OCI-LY1 (cell line): ENCODE results near the gene PLXNA2.

Experiments used
- H2AFZ ChIP-seq: fragments of 200-600 bp; sonication (generic), shearing (Covaris generic); 2 replicates; pipeline ENCODE4 v1.6.0; 2014; ENCODE audit warnings: antibody characterized with exemption, mild to moderate bottlenecking, low read length
- H3F3A ChIP-seq: fragments of 200-600 bp; sonication (generic), shearing (Covaris generic); 2 replicates; pipeline ENCODE4 v1.6.0; 2014; ENCODE audit warnings: mild to moderate bottlenecking, antibody characterized with exemption, low read length, moderate library complexity; ENCODE audit not compliant: insufficient read depth
- H3K27ac ChIP-seq: fragments of 200-600 bp; sonication (generic); 2 replicates; pipeline ENCODE4 v1.5.1; 2014; ENCODE audit warnings: low read length, mixed run types, mild to moderate bottlenecking, low read depth; ENCODE audit not compliant: poor library complexity, severe bottlenecking
- H3K27me3 ChIP-seq: fragments of 200-600 bp; sonication (generic); 2 replicates; pipeline ENCODE4 v1.6.0; 2014; ENCODE audit warnings: antibody characterized with exemption, mild to moderate bottlenecking, low read length, moderate library complexity; ENCODE audit not compliant: insufficient read depth
- H3K36me3 ChIP-seq: fragments of 200-600 bp; sonication (generic); 2 replicates; pipeline ENCODE4 v1.6.1; 2014; ENCODE audit warnings: mild to moderate bottlenecking, antibody characterized with exemption, low read length, moderate library complexity, mixed read lengths; ENCODE audit not compliant: insufficient read depth
- H3K4me1 ChIP-seq: fragments of 200-600 bp; sonication (generic); 2 replicates; pipeline ENCODE4 v1.5.1; 2014; ENCODE audit warnings: mild to moderate bottlenecking, low read length, moderate library complexity; ENCODE audit not compliant: insufficient read depth, severe bottlenecking
- H3K4me2 ChIP-seq: fragments of 200-600 bp; sonication (generic), shearing (Covaris generic); 2 replicates; pipeline ENCODE4 v1.6.1; 2014; ENCODE audit warnings: low read length
- H3K4me3 ChIP-seq: fragments of 200-600 bp; sonication (generic); 2 replicates; pipeline ENCODE4 v1.5.1; 2014; ENCODE audit warnings: low read length, low read depth, mild to moderate bottlenecking, mixed read lengths; ENCODE audit not compliant: poor library complexity, severe bottlenecking
- H3K79me2 ChIP-seq: fragments of 200-600 bp; shearing (Covaris generic); 2 replicates; pipeline ENCODE4 v1.6.1; 2016; ENCODE audit warnings: mixed run types, low read length, mixed read lengths; ENCODE audit not compliant: insufficient read depth
- H3K9ac ChIP-seq: fragments of 200-600 bp; sonication (generic), shearing (Covaris generic); 2 replicates; pipeline ENCODE4 v1.6.1; 2014; ENCODE audit warnings: mild to moderate bottlenecking, low read length, mixed read lengths
- H3K9me2 ChIP-seq: fragments of 200-600 bp; sonication (generic), shearing (Covaris generic); 2 replicates; pipeline ENCODE4 v1.6.1; 2014; ENCODE audit warnings: low read depth, mild to moderate bottlenecking, low read length, mixed read lengths
- H3K9me3 ChIP-seq: fragments of 200-600 bp; shearing (Covaris generic); 2 replicates; pipeline ENCODE4 v1.6.1; 2014; ENCODE audit warnings: low read length, mixed read lengths
- H4K20me1 ChIP-seq: fragments of 200-600 bp; sonication (generic), shearing (Covaris generic); 2 replicates; pipeline ENCODE4 v1.6.0; 2016; ENCODE audit warnings: mild to moderate bottlenecking, low read length; ENCODE audit not compliant: insufficient read depth
- EZH2 ChIP-seq: fragments of 200-600 bp; sonication (generic), shearing (Covaris generic); IDR thresholded peaks from 2 replicates; pipeline ENCODE4 v1.8.0; 2017; ENCODE audit warnings: borderline replicate concordance, mixed run types, mild to moderate bottlenecking, antibody characterized with exemption, low read length, moderate library complexity, mixed read lengths
- TF ChIP-seq, protein P1 (sequence below): fragments of 200-600 bp; sonication (generic), shearing (Covaris generic); IDR thresholded peaks from 2 replicates; pipeline ENCODE4 v1.5.1; 2017; ENCODE audit warnings: mild to moderate bottlenecking, antibody characterized with exemption, low read length, moderate library complexity, mixed read lengths

Gene PLXNA2

DNA sequence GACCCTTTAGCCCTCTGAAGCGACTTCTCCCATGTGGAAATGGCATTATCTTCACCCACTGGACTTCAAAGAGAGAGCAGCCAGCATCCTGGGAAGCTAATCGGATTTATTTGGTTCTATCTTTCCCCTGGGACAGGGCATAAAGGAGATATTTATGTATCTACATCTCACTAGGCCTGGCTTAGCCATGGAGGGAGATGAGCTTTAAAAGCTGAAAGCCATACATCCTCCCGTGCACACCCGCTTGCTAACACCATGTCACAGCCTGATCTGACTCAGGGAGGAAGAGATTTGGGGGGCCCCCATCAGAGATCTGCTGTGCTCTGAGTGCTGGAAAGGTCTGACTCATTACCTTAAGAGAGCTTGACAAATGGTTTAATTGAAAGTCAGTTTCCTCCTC, 155.9 kb downstream of the PLXNA2 start:
- Histone ChIP-seq H3F3A (no peaks in the 10 kb centered on the region), H3K4me1 (no peaks in the 10 kb centered on the region), H3K4me3 (no peak overlapping the region), H4K20me1 (no peaks in the 10 kb centered on the region), H2AFZ (no peak overlapping the region), H3K36me3 (no peaks in the 10 kb centered on the region), H3K79me2 (no peaks in the 10 kb centered on the region), H3K9me3 (no peaks in the 10 kb centered on the region), H3K27me3 (0 out of 2 replicates have a peak, but pooled peaks cover 6% of the 10 kb centered on the region), H3K27ac (no peak overlapping the region), H3K9me2 (no peaks in the 10 kb centered on the region), H3K4me2 (no peak overlapping the region), H3K9ac (no peak overlapping the region)
- TF ChIP-seq, protein P1, sequence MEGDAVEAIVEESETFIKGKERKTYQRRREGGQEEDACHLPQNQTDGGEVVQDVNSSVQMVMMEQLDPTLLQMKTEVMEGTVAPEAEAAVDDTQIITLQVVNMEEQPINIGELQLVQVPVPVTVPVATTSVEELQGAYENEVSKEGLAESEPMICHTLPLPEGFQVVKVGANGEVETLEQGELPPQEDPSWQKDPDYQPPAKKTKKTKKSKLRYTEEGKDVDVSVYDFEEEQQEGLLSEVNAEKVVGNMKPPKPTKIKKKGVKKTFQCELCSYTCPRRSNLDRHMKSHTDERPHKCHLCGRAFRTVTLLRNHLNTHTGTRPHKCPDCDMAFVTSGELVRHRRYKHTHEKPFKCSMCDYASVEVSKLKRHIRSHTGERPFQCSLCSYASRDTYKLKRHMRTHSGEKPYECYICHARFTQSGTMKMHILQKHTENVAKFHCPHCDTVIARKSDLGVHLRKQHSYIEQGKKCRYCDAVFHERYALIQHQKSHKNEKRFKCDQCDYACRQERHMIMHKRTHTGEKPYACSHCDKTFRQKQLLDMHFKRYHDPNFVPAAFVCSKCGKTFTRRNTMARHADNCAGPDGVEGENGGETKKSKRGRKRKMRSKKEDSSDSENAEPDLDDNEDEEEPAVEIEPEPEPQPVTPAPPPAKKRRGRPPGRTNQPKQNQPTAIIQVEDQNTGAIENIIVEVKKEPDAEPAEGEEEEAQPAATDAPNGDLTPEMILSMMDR: no peak
- TF ChIP-seq EZH2: no peak

DNA sequence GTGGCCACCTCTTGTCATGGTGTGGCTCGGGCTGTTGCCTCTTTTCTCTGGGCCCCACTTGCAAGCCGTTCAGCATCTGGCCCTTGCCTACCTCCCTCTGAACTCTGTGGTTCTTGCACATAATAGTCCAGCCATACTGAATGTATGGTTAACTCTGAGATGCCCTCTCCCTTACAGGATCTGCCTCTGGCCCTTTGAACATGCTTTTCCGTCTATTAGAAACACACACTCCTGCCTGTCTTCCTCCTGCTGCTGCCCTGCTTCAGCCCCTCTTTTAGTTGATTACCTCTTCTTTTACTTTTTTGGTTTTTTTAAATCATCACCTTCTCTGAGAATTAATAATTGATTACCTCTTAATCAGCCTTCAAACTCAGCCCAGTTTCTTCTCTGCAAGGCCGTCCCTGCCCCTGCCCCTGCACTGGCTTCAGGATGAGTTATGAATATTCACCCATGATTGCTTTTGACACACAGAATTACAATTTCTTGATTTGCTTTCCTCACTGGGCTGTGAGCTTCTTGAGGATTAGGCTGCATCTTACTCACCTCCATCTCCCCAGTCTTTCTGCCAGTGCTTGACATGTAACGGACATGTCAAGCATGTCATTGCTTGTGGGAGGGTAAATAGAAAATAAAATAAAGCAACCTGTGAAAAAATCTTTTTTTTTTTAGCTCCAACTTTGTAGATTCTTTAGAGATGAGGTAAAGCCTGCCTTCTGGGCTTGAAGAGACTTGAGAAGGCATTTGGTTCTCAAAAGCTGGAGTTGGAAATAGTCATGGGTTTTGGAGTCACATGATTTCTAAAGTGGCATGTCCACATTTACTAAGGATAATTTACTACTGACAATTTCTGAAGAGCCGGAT, 158.3 kb downstream of the PLXNA2 start:
- Histone ChIP-seq H2AFZ (no peak overlapping the region), H3K4me1 (no peaks in the 10 kb centered on the region), H3K27me3 (no peaks in the 10 kb centered on the region), H3K4me3 (no peak overlapping the region), H3F3A (no peaks in the 10 kb centered on the region), H3K79me2 (no peaks in the 10 kb centered on the region), H3K9ac (no peak overlapping the region), H3K4me2 (peak overlapping the region; percentile 27; the same call in 1 of the 2 replicates), H3K9me2 (no peaks in the 10 kb centered on the region), H3K9me3 (no peaks in the 10 kb centered on the region), H3K27ac (no peak overlapping the region), H4K20me1 (no peaks in the 10 kb centered on the region), H3K36me3 (no peaks in the 10 kb centered on the region)
- no peak for TF ChIP-seq EZH2
- TF ChIP-seq, protein P1: no peak

DNA sequence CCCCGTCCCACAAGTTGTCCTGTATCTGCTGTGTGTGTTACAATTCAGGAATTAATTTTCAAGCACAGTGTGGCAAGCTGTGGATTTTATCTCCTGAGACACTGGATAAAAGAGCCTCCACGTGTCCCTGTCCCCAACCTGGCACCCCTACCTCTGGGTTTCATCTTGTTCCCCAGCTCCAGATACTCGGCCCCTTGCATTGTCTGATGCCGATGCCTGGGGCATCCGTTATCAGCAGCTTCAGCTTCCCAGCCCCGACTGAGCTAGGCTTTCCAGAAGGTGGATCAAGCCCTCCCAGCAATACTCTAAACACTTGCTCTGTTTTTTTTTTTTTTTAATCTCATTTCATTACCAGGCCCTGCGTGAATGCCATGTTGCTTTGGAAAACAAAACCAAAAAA, 159.4 kb downstream of the PLXNA2 start:
- H3K36me3 ChIP-seq: no peaks in the 10 kb centered on the region

More for the DNA sequence above, 159.4 kb downstream of the PLXNA2 start:
- H3K9ac ChIP-seq: no peak overlapping the region
- no peaks in the 10 kb centered on the region for H3F3A ChIP-seq
- no peak overlapping the region for H3K4me3 ChIP-seq
- no peak overlapping the region for H3K4me2 ChIP-seq
- no peaks in the 10 kb centered on the region for H3K9me3 ChIP-seq
- no peaks in the 10 kb centered on the region for H3K27me3 ChIP-seq
- H3K27ac ChIP-seq: no peak overlapping the region
- TF ChIP-seq, protein P1: no peak
- no peak for TF ChIP-seq EZH2
- H4K20me1 ChIP-seq: no peaks in the 10 kb centered on the region
- no peaks in the 10 kb centered on the region for H3K4me1 ChIP-seq
- no peak overlapping the region for H2AFZ ChIP-seq
- H3K9me2 ChIP-seq: no peaks in the 10 kb centered on the region
- H3K79me2 ChIP-seq: no peaks in the 10 kb centered on the region
